HEK293 (cell line): ENCODE results near the gene RNU1-4.
"Not testable (repeated sequence)": the region's sequence is repeated elsewhere in the genome, so short reads cannot be mapped to it uniquely, and the experiment has no call there.

Experiments used
- BCL11A ChIP-seq: fragments of 450-650 bp; formaldehyde crosslinking; IDR thresholded peaks from 2 replicates; pipeline ENCODE4 v1.5.1; 2016; ENCODE audit warnings: low read depth, missing biosample characterization, missing genetic modification characterization
- HOXD13 ChIP-seq: sonication (generic); formaldehyde crosslinking; IDR thresholded peaks from 2 replicates; pipeline ENCODE4 v1.8.0; 2022; ENCODE audit warnings: missing genetic modification reagents, borderline replicate concordance
- MZF1 ChIP-seq: fragments of 450-650 bp; formaldehyde crosslinking; IDR thresholded peaks from 2 replicates; pipeline ENCODE4 v1.5.1; 2017; ENCODE audit warnings: missing biosample characterization, missing genetic modification characterization, borderline replicate concordance
- SETDB1 ChIP-seq: IDR thresholded peaks from one replicate; pipeline ENCODE4 v1.6.1; 2017; ENCODE audit warnings: mild to moderate bottlenecking, low read length, moderate library complexity, mixed read lengths; ENCODE audit not compliant: insufficient read length
- TCF7L2 ChIP-seq: IDR thresholded peaks from 2 replicates; pipeline ENCODE4 v1.6.1; 2011; ENCODE audit warnings: low read depth, mild to moderate bottlenecking, inconsistent platforms, low read length, moderate library complexity, borderline replicate concordance
- YY1 ChIP-seq: fragments of 450-650 bp; formaldehyde crosslinking; IDR thresholded peaks from 2 replicates; pipeline ENCODE4 v1.5.1; 2018; ENCODE audit warnings: missing biosample characterization, missing genetic modification characterization
- ZNF214 ChIP-seq: fragments of 450-650 bp; formaldehyde crosslinking; IDR thresholded peaks from 2 replicates; pipeline ENCODE4 v1.5.1; 2017; ENCODE audit warnings: missing biosample characterization, mild to moderate bottlenecking, missing genetic modification characterization, borderline replicate concordance
- ZSCAN30 ChIP-seq: fragments of 450-650 bp; IDR thresholded peaks from 2 replicates; pipeline ENCODE4 v1.5.1; 2018; ENCODE audit warnings: missing biosample characterization, mild to moderate bottlenecking, missing genetic modification characterization, moderate library complexity
- TF ChIP-seq, protein P1 (sequence below): fragments of 450-650 bp; formaldehyde crosslinking; IDR thresholded peaks from 2 replicates; pipeline ENCODE4 v1.5.1; 2016; ENCODE audit warnings: missing biosample characterization, missing genetic modification characterization
- TF ChIP-seq, protein P2 (sequence below): fragments of 450-650 bp; formaldehyde crosslinking; IDR thresholded peaks from 2 replicates; pipeline ENCODE4 v1.5.1; 2016; ENCODE audit warnings: missing biosample characterization, missing genetic modification characterization
- TF ChIP-seq, protein P3 (sequence below): fragments of 450-650 bp; formaldehyde crosslinking; IDR thresholded peaks from 2 replicates; pipeline ENCODE4 v1.5.1; 2016; ENCODE audit warnings: missing biosample characterization, missing genetic modification characterization
- TF ChIP-seq, protein P4 (sequence below): sonication (generic); formaldehyde crosslinking; IDR thresholded peaks from 2 replicates; pipeline ENCODE4 v1.8.1; 2022; ENCODE audit warnings: mild to moderate bottlenecking, moderate library complexity, missing genetic modification reagents
- TF ChIP-seq, protein P5 (sequence below): fragments of 450-650 bp; formaldehyde crosslinking; IDR thresholded peaks from 2 replicates; pipeline ENCODE4 v1.5.1; 2017; ENCODE audit warnings: missing biosample characterization, missing genetic modification characterization

DNA sequence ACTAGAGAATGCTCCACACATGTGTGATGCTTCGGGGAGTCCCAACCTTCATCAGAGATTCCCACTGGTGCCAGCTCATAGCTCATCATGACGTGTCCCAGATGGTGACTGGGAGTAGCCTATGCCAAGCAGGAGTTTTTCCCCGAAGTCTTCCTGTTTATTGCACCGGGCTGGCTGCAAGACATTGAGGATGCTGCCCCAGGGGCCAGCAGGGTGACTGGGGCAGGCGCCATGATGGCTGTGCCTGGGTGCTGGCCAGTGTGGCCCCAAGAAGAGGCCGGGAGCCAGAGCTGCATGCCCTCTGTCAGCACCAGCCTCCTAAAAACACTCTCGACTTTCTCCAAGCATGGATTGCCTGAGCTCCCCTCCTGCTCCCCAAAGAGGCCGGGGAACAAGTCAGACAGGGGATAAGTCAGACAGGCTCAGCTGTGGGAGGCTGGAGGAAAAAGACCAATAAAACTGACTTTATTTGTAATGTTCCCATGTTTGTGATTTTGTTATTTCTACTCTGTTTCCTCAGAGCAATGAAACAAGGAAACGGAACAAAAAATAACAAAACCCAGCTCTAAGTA, 24.0 kb downstream of the RNU1-4 start:
- not testable (repeated sequence) for TF ChIP-seq SETDB1; BCL11A (tag by site-specific recombination); ZSCAN30 (tag by site-specific recombination); HOXD13; MZF1 (tag by site-specific recombination); TCF7L2; YY1; ZNF214 (tag by site-specific recombination)
- TF ChIP-seq, protein P1, sequence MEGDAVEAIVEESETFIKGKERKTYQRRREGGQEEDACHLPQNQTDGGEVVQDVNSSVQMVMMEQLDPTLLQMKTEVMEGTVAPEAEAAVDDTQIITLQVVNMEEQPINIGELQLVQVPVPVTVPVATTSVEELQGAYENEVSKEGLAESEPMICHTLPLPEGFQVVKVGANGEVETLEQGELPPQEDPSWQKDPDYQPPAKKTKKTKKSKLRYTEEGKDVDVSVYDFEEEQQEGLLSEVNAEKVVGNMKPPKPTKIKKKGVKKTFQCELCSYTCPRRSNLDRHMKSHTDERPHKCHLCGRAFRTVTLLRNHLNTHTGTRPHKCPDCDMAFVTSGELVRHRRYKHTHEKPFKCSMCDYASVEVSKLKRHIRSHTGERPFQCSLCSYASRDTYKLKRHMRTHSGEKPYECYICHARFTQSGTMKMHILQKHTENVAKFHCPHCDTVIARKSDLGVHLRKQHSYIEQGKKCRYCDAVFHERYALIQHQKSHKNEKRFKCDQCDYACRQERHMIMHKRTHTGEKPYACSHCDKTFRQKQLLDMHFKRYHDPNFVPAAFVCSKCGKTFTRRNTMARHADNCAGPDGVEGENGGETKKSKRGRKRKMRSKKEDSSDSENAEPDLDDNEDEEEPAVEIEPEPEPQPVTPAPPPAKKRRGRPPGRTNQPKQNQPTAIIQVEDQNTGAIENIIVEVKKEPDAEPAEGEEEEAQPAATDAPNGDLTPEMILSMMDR (tag by site-specific recombination), result not testable (repeated sequence)
- TF ChIP-seq, protein P2, sequence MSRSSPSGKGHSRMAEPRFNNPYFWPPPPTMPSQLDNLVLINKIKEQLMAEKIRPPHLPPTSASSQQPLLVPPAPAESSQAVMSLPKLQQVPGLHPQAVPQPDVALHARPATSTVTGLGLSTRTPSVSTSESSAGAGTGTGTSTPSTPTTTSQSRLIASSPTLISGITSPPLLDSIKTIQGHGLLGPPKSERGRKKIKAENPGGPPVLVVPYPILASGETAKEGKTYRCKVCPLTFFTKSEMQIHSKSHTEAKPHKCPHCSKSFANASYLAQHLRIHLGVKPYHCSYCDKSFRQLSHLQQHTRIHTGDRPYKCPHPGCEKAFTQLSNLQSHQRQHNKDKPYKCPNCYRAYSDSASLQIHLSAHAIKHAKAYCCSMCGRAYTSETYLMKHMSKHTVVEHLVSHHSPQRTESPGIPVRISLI (tag by site-specific recombination), result not testable (repeated sequence)
- TF ChIP-seq, protein P3, sequence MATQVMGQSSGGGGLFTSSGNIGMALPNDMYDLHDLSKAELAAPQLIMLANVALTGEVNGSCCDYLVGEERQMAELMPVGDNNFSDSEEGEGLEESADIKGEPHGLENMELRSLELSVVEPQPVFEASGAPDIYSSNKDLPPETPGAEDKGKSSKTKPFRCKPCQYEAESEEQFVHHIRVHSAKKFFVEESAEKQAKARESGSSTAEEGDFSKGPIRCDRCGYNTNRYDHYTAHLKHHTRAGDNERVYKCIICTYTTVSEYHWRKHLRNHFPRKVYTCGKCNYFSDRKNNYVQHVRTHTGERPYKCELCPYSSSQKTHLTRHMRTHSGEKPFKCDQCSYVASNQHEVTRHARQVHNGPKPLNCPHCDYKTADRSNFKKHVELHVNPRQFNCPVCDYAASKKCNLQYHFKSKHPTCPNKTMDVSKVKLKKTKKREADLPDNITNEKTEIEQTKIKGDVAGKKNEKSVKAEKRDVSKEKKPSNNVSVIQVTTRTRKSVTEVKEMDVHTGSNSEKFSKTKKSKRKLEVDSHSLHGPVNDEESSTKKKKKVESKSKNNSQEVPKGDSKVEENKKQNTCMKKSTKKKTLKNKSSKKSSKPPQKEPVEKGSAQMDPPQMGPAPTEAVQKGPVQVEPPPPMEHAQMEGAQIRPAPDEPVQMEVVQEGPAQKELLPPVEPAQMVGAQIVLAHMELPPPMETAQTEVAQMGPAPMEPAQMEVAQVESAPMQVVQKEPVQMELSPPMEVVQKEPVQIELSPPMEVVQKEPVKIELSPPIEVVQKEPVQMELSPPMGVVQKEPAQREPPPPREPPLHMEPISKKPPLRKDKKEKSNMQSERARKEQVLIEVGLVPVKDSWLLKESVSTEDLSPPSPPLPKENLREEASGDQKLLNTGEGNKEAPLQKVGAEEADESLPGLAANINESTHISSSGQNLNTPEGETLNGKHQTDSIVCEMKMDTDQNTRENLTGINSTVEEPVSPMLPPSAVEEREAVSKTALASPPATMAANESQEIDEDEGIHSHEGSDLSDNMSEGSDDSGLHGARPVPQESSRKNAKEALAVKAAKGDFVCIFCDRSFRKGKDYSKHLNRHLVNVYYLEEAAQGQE (tag by site-specific recombination), result not testable (repeated sequence)
- TF ChIP-seq, protein P4, sequence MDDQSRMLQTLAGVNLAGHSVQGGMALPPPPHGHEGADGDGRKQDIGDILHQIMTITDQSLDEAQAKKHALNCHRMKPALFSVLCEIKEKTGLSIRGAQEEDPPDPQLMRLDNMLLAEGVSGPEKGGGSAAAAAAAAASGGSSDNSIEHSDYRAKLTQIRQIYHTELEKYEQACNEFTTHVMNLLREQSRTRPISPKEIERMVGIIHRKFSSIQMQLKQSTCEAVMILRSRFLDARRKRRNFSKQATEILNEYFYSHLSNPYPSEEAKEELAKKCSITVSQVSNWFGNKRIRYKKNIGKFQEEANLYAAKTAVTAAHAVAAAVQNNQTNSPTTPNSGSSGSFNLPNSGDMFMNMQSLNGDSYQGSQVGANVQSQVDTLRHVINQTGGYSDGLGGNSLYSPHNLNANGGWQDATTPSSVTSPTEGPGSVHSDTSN (CRISPR knock-in tag), result not testable (repeated sequence)
- TF ChIP-seq, protein P5, sequence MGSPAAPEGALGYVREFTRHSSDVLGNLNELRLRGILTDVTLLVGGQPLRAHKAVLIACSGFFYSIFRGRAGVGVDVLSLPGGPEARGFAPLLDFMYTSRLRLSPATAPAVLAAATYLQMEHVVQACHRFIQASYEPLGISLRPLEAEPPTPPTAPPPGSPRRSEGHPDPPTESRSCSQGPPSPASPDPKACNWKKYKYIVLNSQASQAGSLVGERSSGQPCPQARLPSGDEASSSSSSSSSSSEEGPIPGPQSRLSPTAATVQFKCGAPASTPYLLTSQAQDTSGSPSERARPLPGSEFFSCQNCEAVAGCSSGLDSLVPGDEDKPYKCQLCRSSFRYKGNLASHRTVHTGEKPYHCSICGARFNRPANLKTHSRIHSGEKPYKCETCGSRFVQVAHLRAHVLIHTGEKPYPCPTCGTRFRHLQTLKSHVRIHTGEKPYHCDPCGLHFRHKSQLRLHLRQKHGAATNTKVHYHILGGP (tag by site-specific recombination), result not testable (repeated sequence)
